ENCODE results near the gene APC. TPM values are rescaled to one million over a fixed set of nuclear protein-coding genes. Genes with fewer than 3 reads are reported as not detected.
"Not testable (repeated sequence)": the region's sequence is repeated elsewhere in the genome, so short reads cannot be mapped to it uniquely, and the experiment has no call there.

The APC gene
- total RNA-seq, 6 donors from 2014 or later: 38.4 to 95.3 (median 71.6) TPM

GRCh38 chr5:112880219-112880964 is 142.7 kb downstream of the APC start:
- H3K9me3 ChIP-seq: no peaks in the 10 kb centered on the region
- H3K36me3 ChIP-seq: peaks cover 9 to 92% (median 45%) of the 10 kb centered on the region in 4 donors
- WGBS, 2 donors: 96 to 100% methylated on average over 2 of the region's 2 CpGs
- no peak for TF ChIP-seq POLR2AphosphoS5 (IDR thresholded peaks at IDR 0.05)
- TF ChIP-seq EP300 (IDR thresholded peaks at IDR 0.05): no peak
- no peak for TF ChIP-seq CTCF (IDR thresholded peaks at IDR 0.05)
- TF ChIP-seq POLR2A (IDR thresholded peaks at IDR 0.05): no peak
- no peaks in the 10 kb centered on the region for H3K4me1 ChIP-seq
- ATAC-seq (ENCODE audit: low FRiP score in 2 of 2): no peak
- no peak for DNase-seq
- H3K4me3 ChIP-seq: no peak overlapping the region
- H3K27me3 ChIP-seq: no peaks in the 10 kb centered on the region
- H3K27ac ChIP-seq: no peak overlapping the region

- Histone ChIP-seq H3K4me1 (no peaks in the 10 kb centered on the region), H3K27ac (peak overlapping the region in 1 of 4 donors; percentile 1), H3K9me3 (no peaks in the 10 kb centered on the region), H3K36me3 (peaks cover 14 to 89% (median 55%) of the 10 kb centered on the region in 4 donors), H3K27me3 (no peaks in the 10 kb centered on the region), H3K4me3 (no peak overlapping the region)
- 87 to 88% methylated on average over 2 of the region's 2 CpGs for WGBS, 2 donors
- ATAC-seq (ENCODE audit: low FRiP score in 2 of 2) (no peak), DNase-seq (no peak)
- TF ChIP-seq EP300 (IDR thresholded peaks at IDR 0.05): no peak
- TF ChIP-seq CTCF (IDR thresholded peaks at IDR 0.05): no peak
- no peak for TF ChIP-seq POLR2AphosphoS5 (IDR thresholded peaks at IDR 0.05)
- no peak for TF ChIP-seq POLR2A (IDR thresholded peaks at IDR 0.05)
Observed at GRCh38 chr5:112883192-112883591, 145.5 kb downstream of the APC start.

GRCh38 chr5:112885001-112885400 is 147.3 kb downstream of the APC start:
- H3K4me1 ChIP-seq: no peaks in the 10 kb centered on the region
- 81 to 91% methylated on average over 3 of the region's 3 CpGs for WGBS, 2 donors
- DNase-seq (no peak), ATAC-seq (ENCODE audit: low FRiP score in 2 of 2) (no peak)
- H3K27ac ChIP-seq: no peak overlapping the region
- no peaks in the 10 kb centered on the region for H3K27me3 ChIP-seq
- H3K9me3 ChIP-seq: no peaks in the 10 kb centered on the region
- peaks cover 11 to 79% (median 48%) of the 10 kb centered on the region in 4 donors for H3K36me3 ChIP-seq
- TF ChIP-seq CTCF (IDR thresholded peaks at IDR 0.05) (no peak), POLR2AphosphoS5 (IDR thresholded peaks at IDR 0.05) (no peak), POLR2A (IDR thresholded peaks at IDR 0.05) (no peak), EP300 (IDR thresholded peaks at IDR 0.05) (no peak)
- no peak overlapping the region for H3K4me3 ChIP-seq

GRCh38 chr5:112886975-112887374 is 149.3 kb downstream of the APC start:
- ATAC-seq (ENCODE audit: low FRiP score in 2 of 2): no peak
- no peak for TF ChIP-seq POLR2A (IDR thresholded peaks at IDR 0.05)
- no peak for TF ChIP-seq EP300 (IDR thresholded peaks at IDR 0.05)
- TF ChIP-seq POLR2AphosphoS5 (IDR thresholded peaks at IDR 0.05): no peak
- TF ChIP-seq CTCF (IDR thresholded peaks at IDR 0.05): no peak
- no peak overlapping the region for H3K27ac ChIP-seq
- 82% methylated on average over 4 of the region's 4 CpGs for WGBS, 2 donors
- H3K36me3 ChIP-seq: peaks cover 11 to 74% (median 41%) of the 10 kb centered on the region in 4 donors
- no peaks in the 10 kb centered on the region for H3K27me3 ChIP-seq
- no peaks in the 10 kb centered on the region for H3K9me3 ChIP-seq
- H3K4me1 ChIP-seq: no peaks in the 10 kb centered on the region
- H3K4me3 ChIP-seq: no peak overlapping the region
- DNase-seq: no peak

GRCh38 chr5:112892066-112892465 is 154.4 kb downstream of the APC start:
- not testable (repeated sequence) for ATAC-seq (ENCODE audit: low FRiP score in 2 of 2)
- H3K36me3 ChIP-seq: peaks cover 0 to 55% (median 17%) of the 10 kb centered on the region in 4 donors

More at GRCh38 chr5:112892066-112892465, 154.4 kb downstream of the APC start:
- not testable (repeated sequence) for H3K4me1 ChIP-seq, H3K4me3 ChIP-seq, H3K27ac ChIP-seq, H3K27me3 ChIP-seq, DNase-seq, H3K9me3 ChIP-seq
- 85 to 88% methylated on average over 8 of the region's 8 CpGs for WGBS, 2 donors

Data from upper lobe of left lung (tissue), 6 donors.